ENCODE results near the gene PRR20G. TPM values are rescaled to one million over a fixed set of nuclear protein-coding genes. Genes with fewer than 3 reads are reported as not detected.

The PRR20G gene
- total and polyA plus RNA-seq, 2 experiments from 2014 or later = 0.39 TPM; not detected in 1

- TF ChIP-seq ZNF462 (CRISPR knock-in tag; IDR thresholded peaks at IDR 0.05) (no peak), NANOG (IDR thresholded peaks at IDR 0.05; ENCODE audit: borderline replicate concordance) (no peak), ZNF114 (CRISPR knock-in tag; IDR thresholded peaks at IDR 0.05) (no peak), EZH2 (IDR thresholded peaks at IDR 0.05; ENCODE audit: low read depth, unreplicated experiment) (no peak)
These were observed 25.3 kb downstream of the PRR20G start (continued) for GRCh38 chr3:127262533-127262932.

- Histone ChIP-seq H3K4me3 (no peak overlapping the region), H2AFZ (no peak overlapping the region), H3K36me3 (ENCODE audit: insufficient read depth) (no peaks in the 10 kb centered on the region), H4K20me1 (replicated peaks; ENCODE audit: insufficient read depth) (no peaks in the 10 kb centered on the region), H3K4me2 (no peak overlapping the region), H3K27ac (ENCODE audit: low read depth) (no peak overlapping the region), H3K9me2 (ENCODE audit: insufficient read depth) (no peaks in the 10 kb centered on the region), H3K27me3 (ENCODE audit: insufficient read depth) (no peaks in the 10 kb centered on the region), H3K79me2 (replicated peaks; ENCODE audit: insufficient read depth) (no peaks in the 10 kb centered on the region), H3K4me1 (ENCODE audit: insufficient read depth) (no peaks in the 10 kb centered on the region), H3F3A (replicated peaks; ENCODE audit: low read depth) (no peaks in the 10 kb centered on the region)
- H3K27me3 Mint-ChIP-seq (ENCODE audit: insufficient read depth, low read depth, poor library complexity) = peaks cover 2% of the 10 kb centered on the region
- H3K4me3 Mint-ChIP-seq = no peak overlapping the region
- no peak overlapping the region for H3K27ac Mint-ChIP-seq
- H3K9me3 Mint-ChIP-seq = peaks cover 5% of the 10 kb centered on the region
- DNase-seq (ENCODE audit: low spot score) (no peak), ATAC-seq (no peak)
- H3K4me1 Mint-ChIP-seq = no peaks in the 10 kb centered on the region
- H3K36me3 Mint-ChIP-seq (ENCODE audit: low read depth) = no peaks in the 10 kb centered on the region
- TF ChIP-seq STAT1 (IDR thresholded peaks at IDR 0.05; ENCODE audit: unreplicated experiment) (no peak), JUNB (IDR thresholded peaks at IDR 0.05; ENCODE audit: unreplicated experiment) (no peak), ZNF114 (CRISPR knock-in tag; IDR thresholded peaks at IDR 0.05) (no peak), CREB1 (CRISPR knock-in tag; IDR thresholded peaks at IDR 0.05; ENCODE audit: low read depth) (no peak), ZNF331 (CRISPR knock-in tag; IDR thresholded peaks at IDR 0.05; ENCODE audit: low read depth) (no peak), ETS1 (IDR thresholded peaks at IDR 0.05) (no peak), EZH2phosphoT487 (IDR thresholded peaks at IDR 0.05; ENCODE audit: unreplicated experiment) (no peak), EZH2 (IDR thresholded peaks at IDR 0.05; ENCODE audit: low read depth, unreplicated experiment) (no peak)
These were observed 25.9 kb downstream of the PRR20G start for GRCh38 chr3:127261925-127262324.

Measured in GM23338 (cell line).